ENCODE results near the gene SLC39A9.
"Not testable (repeated sequence)": the region's sequence is repeated elsewhere in the genome, so short reads cannot be mapped to it uniquely, and the experiment has no call there.

The SLC39A9 gene

GRCh38 chr14:69370061-69370460 lies 28.4 kb upstream of the SLC39A9 start:
- DNase-seq = no peak

GRCh38 chr14:69372146-69372545 lies 26.3 kb upstream of the SLC39A9 start:
- no peak for DNase-seq

- DNase-seq = no peak
Observed at GRCh38 chr14:69373104-69373503, 25.4 kb upstream of the SLC39A9 start.

GRCh38 chr14:69374235-69374634 lies 24.3 kb upstream of the SLC39A9 start:
- DNase-seq = no peak

GRCh38 chr14:69375182-69375581 lies 23.3 kb upstream of the SLC39A9 start:
- no peak for DNase-seq

- DNase-seq = no peak
Observed at GRCh38 chr14:69375722-69376121, 22.8 kb upstream of the SLC39A9 start.

GRCh38 chr14:69376439-69376838 lies 22.1 kb upstream of the SLC39A9 start:
- peak; percentile 38 for DNase-seq

GRCh38 chr14:69378274-69378673 lies 20.2 kb upstream of the SLC39A9 start:
- DNase-seq = no peak

- DNase-seq = no peak
Observed at GRCh38 chr14:69387311-69387710, 11.2 kb upstream of the SLC39A9 start.

- not testable (repeated sequence) for DNase-seq
Observed at GRCh38 chr14:69391400-69391799, 7.1 kb upstream of the SLC39A9 start.

- DNase-seq = no peak
Observed at GRCh38 chr14:69392481-69392880, 6.0 kb upstream of the SLC39A9 start.

- DNase-seq = no peak
Observed at GRCh38 chr14:69395929-69396328, 2.6 kb upstream of the SLC39A9 start.

GRCh38 chr14:69398818-69399210 lies 322 bp downstream of the SLC39A9 start:
- DNase-seq = no peak

GRCh38 chr14:69399750-69400149 lies 1.3 kb downstream of the SLC39A9 start:
- no peak for DNase-seq

- no peak for DNase-seq
Observed at GRCh38 chr14:69400154-69400553, 1.7 kb downstream of the SLC39A9 start.

- DNase-seq = no peak
Observed at GRCh38 chr14:69401841-69402240, 3.3 kb downstream of the SLC39A9 start.

GRCh38 chr14:69404478-69404877 lies 6.0 kb downstream of the SLC39A9 start:
- no peak for DNase-seq

GRCh38 chr14:69404883-69405282 lies 6.4 kb downstream of the SLC39A9 start:
- DNase-seq = no peak

- DNase-seq = no peak
Observed at GRCh38 chr14:69405762-69406161, 7.3 kb downstream of the SLC39A9 start.

GRCh38 chr14:69408331-69408960 lies 10.0 kb downstream of the SLC39A9 start:
- DNase-seq = no peak

GRCh38 chr14:69413483-69413882 lies 15.0 kb downstream of the SLC39A9 start:
- no peak for DNase-seq

- DNase-seq = not testable (repeated sequence)
Observed at GRCh38 chr14:69416087-69416486, 17.6 kb downstream of the SLC39A9 start.

- no peak for DNase-seq
Observed at GRCh38 chr14:69423279-69423678, 24.8 kb downstream of the SLC39A9 start.

GRCh38 chr14:69424149-69424923 lies 25.8 kb downstream of the SLC39A9 start:
- no peak for DNase-seq

- no peak for DNase-seq
Observed at GRCh38 chr14:69427596-69427995, 29.1 kb downstream of the SLC39A9 start.
